GM18951 (cell line): Measurements from ENCODE around the gene TBC1D22A.

Experiments used
- POLR2A ChIP-seq: IDR thresholded peaks from 4 replicates; pipeline ENCODE4 v1.6.1; 2011; ENCODE audit warnings: mild to moderate bottlenecking; ENCODE audit not compliant: insufficient read length, insufficient read depth; ENCODE audit errors: extremely low read depth
- in situ Hi-C: fragments of 300-500 bp; cut with MboI; formaldehyde crosslinking; loops from one replicate; pipeline ENCODE4 v1.12.0; 2022; ENCODE audit warnings: low sequenced_read_pairs, mixed read lengths, inconsistent platforms; ENCODE audit not compliant: unreplicated experiment

TBC1D22A gene

GRCh38 chr22:47017245-47017644 is 254.8 kb downstream of the TBC1D22A start:
- in situ Hi-C loops, result no loop called here
- no peak for TF ChIP-seq POLR2A

DNA sequence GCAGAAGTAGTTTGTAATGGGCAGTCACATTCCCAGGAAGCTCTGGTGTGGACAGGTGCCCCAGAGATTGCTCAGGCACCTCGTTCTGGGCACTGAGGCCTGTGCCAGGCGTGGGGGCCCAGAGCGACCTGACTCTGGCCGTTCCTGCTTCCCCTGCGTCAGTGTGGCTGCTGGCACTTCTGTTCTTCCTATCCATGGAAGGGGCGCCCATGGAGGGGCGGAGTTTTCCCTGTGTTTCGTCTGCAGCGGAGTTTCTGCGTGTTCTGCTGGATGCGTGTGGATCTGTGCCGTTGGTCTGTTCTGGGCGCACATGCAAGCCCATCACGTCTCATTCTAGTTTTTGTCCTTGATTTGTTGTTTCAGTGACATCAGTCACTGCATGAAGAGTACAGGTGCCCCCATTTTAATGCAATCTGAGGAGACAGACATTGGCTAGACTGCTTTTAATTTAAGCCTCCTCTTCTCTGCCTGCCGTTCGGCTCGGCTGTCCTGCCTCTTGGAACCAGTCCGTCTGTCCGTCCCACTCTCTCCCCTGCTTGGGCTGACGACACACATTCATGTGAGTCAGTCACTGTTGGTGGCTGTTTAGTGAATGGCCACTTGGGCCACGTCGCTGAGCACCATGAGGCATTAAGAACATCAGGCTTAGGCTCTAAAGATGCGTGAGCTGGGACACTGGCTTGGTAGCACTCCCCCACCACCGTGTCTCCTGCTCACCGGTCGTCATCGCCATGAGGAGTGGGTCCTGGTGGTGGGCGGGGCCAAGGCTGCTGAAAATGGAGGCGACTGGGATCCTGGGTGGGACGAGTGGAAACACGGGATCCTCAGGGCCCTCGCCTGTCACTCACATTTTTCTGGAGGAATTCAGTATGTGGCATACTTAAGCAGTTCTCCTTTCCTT is 255.8 kb downstream of the TBC1D22A start:
- in situ Hi-C loops, result no loop called here
- TF ChIP-seq POLR2A, result no peak

- TF ChIP-seq POLR2A, result no peak
- in situ Hi-C loops, result no loop called here
Measured at GRCh38 chr22:47019012-47019790, 256.8 kb downstream of the TBC1D22A start.

DNA sequence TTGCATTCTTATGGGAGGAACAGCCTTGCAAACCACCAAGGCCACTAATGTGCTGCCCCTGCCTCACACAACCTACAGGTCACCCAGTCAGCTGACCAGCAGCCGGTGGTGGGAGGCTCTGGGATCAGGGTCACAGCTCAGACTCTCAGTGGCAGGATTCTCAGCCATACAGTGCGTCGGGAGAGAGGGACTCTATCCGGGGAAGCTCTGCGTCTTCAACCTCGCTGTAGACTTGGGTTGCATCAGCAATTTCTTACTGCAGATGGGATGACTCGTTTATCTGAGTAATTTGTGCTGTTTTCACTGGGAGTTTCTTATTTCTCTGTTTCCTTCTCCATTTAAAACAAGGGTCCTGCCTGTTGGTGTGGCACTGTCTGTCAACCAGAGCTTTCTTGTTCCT is 257.7 kb downstream of the TBC1D22A start:
- TF ChIP-seq POLR2A, result no peak
- in situ Hi-C loops, result no loop called here

DNA sequence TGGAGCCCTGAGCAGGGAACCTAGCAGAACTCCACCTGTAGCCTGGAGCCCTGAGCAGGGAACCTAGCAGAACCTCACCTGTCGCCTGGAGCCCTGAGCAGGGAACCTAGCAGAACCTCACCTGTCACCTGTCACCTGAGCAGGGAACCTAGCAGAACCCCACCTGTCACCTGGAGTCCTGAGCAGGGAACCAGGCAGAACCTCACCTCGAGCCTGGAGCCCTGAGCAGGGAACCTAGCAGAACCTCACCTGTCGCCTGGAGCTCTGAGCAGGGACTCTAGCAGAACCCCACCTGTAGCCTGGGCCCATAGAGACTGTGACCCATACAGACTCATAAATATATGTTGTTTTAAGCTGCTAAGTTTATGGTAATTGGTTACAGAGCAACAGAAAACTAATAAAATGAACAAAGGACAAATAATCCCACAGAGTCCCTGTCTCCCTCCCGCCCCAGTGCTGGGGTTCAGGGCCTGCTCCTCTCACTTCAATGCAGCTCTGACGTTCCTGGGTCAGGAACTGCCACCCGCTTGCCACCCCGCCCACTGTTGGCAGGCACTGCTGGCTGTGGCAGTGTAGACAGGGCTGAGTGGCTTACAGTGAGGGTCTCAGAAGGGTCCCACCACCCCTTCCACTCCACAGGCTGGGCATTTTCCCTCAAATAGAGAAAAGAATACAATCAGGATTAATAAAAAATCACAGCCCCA is 259.1 kb downstream of the TBC1D22A start:
- no peak for TF ChIP-seq POLR2A
- in situ Hi-C loops, result no loop called here

GRCh38 chr22:47022075-47022473 is 259.6 kb downstream of the TBC1D22A start:
- in situ Hi-C loops, result no loop called here
- no peak for TF ChIP-seq POLR2A

DNA sequence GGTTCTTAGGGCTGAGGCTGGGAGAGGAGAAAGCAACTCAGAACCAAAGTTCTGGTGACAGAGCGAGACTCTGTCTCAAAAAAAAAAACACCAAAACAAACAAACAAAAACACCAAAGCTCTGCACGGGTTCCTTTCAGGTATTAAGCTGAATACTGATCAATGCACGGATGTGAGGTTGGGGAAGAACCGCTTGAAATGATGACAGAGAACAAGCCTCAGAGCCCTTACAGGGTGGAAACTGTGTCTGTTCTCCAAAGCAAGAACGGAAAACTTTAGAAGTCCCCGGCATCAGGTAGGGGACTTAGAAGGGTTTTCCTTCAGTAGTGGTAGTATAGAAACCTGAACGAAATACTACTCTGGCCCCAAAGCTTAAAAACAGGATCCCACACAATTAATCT is 260.0 kb downstream of the TBC1D22A start:
- no peak for TF ChIP-seq POLR2A
- in situ Hi-C loops, result no loop called here

- in situ Hi-C loops, result no loop called here
- no peak for TF ChIP-seq POLR2A
Measured at GRCh38 chr22:47023871-47024270, 261.4 kb downstream of the TBC1D22A start.

- in situ Hi-C loops, result no loop called here
- TF ChIP-seq POLR2A, result no peak
Measured at GRCh38 chr22:47027766-47028165, 265.3 kb downstream of the TBC1D22A start.

GRCh38 chr22:47029244-47030074 is 267.0 kb downstream of the TBC1D22A start:
- in situ Hi-C loops, result no loop called here

DNA sequence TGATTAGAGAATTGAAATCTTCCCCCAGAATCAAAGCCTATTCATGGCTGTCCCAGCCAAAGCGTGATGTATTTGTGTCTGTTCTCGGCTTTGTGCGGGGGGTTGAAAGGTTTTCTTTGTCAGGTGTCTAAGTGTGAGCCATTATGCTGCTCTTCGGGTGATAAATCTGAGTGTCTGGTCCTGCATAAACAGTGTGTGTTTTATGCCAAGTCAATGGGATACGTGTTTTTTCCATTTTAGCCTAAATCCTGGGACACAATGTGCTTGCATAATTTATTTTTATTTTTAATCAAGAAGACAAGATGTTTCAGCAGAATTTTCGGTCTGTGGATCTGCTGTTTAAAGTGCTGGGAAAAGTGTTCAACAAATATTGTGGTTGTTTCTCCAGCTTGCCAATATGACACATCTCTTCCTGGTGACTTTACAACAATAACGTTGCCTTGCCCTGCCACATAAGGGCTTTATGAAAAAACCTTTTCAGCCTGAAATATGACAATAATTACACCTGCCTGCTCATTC is 267.8 kb downstream of the TBC1D22A start:
- no peak for TF ChIP-seq POLR2A
- in situ Hi-C loops, result no loop called here

More at GRCh38 chr22:47029244-47030074, 267.0 kb downstream of the TBC1D22A start:
- TF ChIP-seq POLR2A, result no peak
